GM23248 (cell line): ENCODE results near the gene TEX47.

Experiments
- EZH2 ChIP-seq: fragments of 200-600 bp; sonication (generic); IDR thresholded peaks from 2 replicates; pipeline ENCODE4 v1.6.1; 2018; ENCODE audit warnings: antibody characterized with exemption, mild to moderate bottlenecking; ENCODE audit not compliant: insufficient read depth, poor library complexity, severe bottlenecking
- EZH2phosphoT487 ChIP-seq: fragments of 200-600 bp; sonication (generic); IDR thresholded peaks from 2 replicates; pipeline ENCODE4 v1.6.1; 2018; ENCODE audit warnings: antibody characterized with exemption, moderate library complexity, mild to moderate bottlenecking, low read depth; ENCODE audit not compliant: insufficient read depth

- no peak for TF ChIP-seq EZH2phosphoT487
- TF ChIP-seq EZH2, result no peak
Measured at GRCh38 chr7:88791891-88792290, 3.6 kb downstream of the TEX47 start.
